GM15510 (cell line): ENCODE data around the gene HTR3D.

Experiments
- POLR2A ChIP-seq: IDR thresholded peaks from 3 replicates; pipeline ENCODE4 v1.6.1; 2011; ENCODE audit warnings: borderline replicate concordance; ENCODE audit not compliant: insufficient read length; ENCODE audit errors: extremely low read depth

HTR3D gene

DNA sequence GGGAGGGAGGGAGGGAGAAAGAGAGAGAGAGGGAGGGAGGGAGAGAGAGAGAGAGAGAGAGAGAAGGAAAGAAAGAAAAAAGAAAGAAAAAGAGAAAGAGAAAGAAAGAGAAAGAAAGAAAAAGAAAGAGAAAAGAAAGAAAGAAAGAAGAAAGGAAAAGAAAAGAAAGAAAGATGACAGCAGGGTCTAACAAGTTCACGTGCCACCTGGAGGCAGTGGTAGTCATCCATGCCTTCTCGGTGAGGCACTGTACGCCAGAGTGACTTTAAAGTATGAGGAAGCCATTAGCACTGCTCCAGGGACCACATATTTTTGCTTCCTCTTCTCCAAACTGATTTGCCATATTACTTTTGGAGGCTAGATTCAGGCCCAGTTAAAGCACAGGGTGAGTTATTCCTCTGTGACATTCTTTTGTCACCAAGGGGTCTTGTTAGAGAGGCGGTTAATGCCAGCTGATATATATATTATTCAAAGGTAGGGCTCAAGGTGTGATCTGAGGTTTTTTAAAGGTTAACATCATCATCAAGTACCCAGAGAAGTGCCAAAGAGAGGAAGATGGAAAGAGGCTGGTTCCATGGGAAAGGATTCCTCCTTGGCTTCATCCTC, at the start of gene HTR3D:
Gene HTR3D (plus strand): TSS at position 556 of the 606 bp plus-strand sequence. CDS start 0 bp downstream, at position 556.
- no peak for TF ChIP-seq POLR2A

GRCh38 chr3:183981990-183982644, 49.4 kb upstream of the HTR3D start:
- no peak for TF ChIP-seq POLR2A

- TF ChIP-seq POLR2A: no peak
Measured at GRCh38 chr3:183984127-183984740, 47.3 kb upstream of the HTR3D start.

- no peak for TF ChIP-seq POLR2A
Measured at GRCh38 chr3:183984749-183985729, 46.5 kb upstream of the HTR3D start.

DNA sequence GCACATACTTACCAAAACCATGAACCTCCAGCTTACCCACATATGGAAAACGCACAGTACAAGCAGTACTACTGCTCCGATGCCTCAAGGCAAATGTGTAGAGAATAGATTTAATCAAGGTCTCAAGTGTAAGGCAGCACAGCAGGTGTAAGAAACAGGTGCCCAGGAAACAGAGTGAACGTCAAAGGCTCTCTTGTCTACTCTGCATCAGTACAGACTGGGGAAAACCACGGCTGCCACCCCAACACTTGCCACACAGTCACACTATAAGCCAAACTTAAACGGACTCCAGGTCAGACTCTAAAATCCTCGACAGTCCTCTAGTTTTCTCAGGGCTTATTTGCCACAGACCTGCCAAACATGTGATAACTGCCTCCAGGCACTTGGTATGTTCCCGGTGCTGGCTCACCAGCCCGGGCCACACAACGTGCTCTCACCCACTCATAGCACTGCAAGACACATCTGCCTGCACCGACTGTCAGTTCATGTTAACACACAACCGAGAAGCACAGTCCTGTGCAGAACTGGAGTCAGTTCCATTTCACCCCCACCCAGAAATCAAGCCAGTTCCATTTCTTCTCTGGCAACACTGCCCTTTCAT, 44.4 kb upstream of the HTR3D start:
- TF ChIP-seq POLR2A: no peak

GRCh38 chr3:183988216-183988790, 43.2 kb upstream of the HTR3D start:
- no peak for TF ChIP-seq POLR2A

DNA sequence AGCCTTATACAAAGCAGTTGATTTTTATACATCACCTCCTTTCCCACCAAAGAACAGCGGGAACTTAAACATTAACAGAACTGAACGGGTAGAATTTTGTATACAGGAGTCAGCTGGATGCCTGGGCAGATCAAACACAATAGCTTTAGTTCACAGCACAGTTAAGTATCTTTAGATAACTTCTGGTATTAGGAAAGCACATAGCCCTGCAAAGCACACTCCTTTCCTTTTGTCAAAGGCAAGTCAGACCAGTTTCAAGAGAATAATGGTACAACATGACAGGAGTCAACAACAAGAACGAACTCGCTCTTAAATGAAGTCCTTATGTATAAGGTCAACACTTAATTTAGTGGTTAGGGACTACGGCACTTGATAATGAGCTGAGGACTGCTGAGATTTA, 40.1 kb upstream of the HTR3D start:
- TF ChIP-seq POLR2A: no peak

DNA sequence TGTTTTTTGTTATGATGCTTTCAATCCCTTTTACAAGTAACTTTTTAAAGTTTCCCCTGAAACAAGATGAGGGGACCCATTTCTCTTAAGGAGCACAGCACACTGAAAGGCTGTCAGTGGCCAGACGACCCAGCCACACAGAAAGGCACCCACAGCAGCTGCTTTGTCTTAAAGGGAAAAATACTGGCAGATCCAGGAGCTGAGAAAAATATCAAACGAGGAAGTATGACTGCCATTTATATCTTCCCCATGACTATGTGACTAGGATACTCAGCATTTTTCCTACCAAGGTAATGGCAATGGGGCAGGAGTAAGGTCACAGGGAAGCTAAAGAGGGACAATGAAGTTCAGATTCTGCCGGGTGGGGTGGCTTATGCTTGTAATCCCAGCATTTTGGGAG, 29.8 kb upstream of the HTR3D start:
- no peak for TF ChIP-seq POLR2A

DNA sequence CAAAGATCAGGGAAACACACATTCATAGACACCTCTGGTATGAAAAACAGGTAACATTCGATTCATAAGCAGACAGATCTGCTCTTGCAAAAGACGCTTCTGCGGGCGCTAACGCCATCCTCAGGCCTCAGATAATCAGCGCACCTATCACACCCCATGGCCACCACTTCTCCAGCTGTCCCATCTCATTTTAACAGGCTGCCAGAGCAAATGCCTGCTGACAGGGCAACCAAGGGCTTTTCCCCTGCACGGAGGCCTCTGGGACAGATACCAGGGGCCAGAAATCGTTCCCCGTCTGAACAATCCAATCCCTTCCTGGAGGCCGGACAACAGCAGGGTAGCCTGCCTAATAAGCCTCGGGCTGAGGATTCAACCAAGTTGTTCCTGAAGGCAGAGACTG, 29.1 kb upstream of the HTR3D start:
- no peak for TF ChIP-seq POLR2A

DNA sequence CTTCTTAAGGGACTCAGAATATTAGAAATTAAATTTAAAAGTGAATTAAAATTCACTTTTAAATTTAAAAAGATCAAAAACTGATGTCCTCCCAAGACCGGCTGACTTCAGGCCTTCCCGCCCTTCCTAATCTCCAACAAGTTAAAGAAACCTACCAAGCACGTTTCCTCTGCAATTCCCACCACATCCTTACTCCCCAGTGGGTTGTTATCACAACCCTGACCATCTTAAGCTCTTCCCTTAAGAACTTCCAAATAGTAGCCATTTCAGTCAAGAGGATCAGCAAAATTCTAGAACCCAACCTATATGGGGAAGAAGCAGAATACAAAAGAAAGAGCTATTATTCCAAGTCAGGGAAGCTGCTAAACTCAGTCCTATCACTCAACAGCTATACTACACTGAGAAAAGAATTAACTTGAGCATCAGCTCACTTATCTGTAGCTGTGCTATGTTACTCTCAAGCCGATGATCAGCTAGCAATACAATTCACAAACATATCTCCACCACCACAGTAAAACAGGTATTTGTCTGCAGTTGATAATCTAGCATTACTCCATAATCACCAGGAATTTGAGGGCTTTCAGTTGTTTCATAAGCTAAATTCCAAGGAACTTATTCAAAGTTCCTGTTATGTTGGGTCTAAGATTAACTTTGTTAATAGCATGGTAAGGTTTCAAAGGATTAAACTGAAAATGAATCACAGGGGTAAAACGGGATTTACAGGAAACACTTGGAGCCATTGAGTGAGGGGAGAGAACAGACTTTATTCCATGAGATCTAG, 28.2 kb upstream of the HTR3D start:
- no peak for TF ChIP-seq POLR2A

GRCh38 chr3:184004476-184004875, 27.1 kb upstream of the HTR3D start:
- no peak for TF ChIP-seq POLR2A

DNA sequence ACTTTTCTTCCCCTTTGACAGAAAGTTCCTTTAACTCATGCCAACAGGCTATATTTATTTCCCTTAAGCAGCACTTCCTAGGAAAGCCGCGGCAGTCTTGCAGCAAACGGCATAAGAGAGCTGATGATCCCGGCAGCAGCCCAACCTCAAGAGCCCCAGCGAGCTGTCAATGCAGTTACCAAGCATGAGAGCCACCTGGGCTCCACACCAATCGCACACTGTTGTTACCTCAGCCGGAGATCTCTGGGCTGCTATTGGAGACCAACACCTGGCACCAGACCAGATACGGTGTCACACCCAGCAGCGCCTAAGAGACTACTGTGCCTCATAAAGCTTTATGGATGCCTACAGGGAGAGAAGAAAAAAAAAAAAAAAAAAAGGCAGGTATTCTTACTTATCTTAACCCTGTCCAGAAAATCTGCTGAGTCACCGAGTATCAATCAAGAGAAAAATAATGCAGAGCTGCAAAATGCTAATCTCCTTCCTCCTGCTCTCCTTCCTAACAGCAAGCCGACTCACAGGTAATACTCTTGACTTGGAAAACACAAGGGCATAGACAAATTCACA, 25.5 kb upstream of the HTR3D start:
- TF ChIP-seq POLR2A: no peak

DNA sequence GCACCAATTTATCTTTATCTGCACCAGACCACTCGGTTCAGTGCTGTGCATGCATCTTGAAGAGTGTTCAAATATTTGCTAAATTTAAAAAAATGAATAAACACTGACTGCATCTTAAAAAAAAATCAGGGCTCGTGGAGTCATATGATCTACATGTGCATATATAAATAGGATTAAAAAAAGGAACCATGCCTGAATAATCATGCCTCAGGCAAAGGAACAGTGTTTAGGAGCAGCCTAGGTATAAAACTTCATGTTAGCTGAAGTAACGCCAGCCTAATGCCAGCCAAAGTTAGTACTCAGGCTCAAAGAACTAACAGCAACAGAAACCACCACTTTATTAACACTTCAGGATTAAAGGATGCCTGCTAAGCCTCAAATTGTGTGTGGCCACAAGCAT, 23.4 kb upstream of the HTR3D start:
- TF ChIP-seq POLR2A: no peak
